ENCODE measurements around the gene ALDH5A1. TPM values are rescaled to one million over a fixed set of nuclear protein-coding genes. Genes with fewer than 3 reads are reported as not detected.

ALDH5A1 gene
- total and polyA plus RNA-seq, 2 of the 13 experiments (the other 11 are each of a cell fraction or from before 2014, with no cell fraction given), result 12.8 to 32.5 TPM

DNA sequence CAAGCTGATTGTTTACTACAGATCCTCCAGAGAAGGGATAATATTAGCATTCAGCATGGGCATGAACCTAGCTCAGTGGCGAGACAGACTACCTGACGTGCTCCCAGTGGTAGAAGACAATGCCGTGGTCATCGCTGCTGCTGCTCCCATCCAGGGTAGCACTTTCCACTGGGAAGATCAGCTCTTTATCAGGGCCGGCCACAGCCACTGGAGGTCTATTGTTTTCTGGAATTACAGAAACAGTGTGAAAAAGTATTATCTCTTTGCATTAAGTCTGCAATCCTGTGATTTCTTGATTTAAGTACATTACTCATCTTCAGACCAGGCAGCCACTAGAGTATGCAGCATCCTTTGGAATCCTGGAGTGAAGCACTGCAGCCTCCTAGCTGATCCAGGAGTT lies 75.0 kb downstream of the ALDH5A1 start:
- Histone ChIP-seq H3K4me2 (ENCODE audit: low read depth, low read length) (no peak overlapping the region), H2AFZ (ENCODE audit: low read length) (no peak overlapping the region), H3K27me3 (ENCODE audit: control insufficient read depth in 1 of 2, insufficient read depth in 2 of 2, low read length in 2 of 2) (peaks cover 3 to 23% of the 10 kb centered on the region in 2 experiments; a peak in 3 of 5 replicates), H3K9ac (ENCODE audit: insufficient read depth, low read depth, low read length) (no peak overlapping the region), H3K4me3 (replicated peaks in 1 of 3; ENCODE audit: insufficient read depth in 1 of 3, low read depth in 2 of 3, low read length in 3 of 3) (no peak overlapping the region), H3K4me1 (ENCODE audit: insufficient read depth, low read length) (peaks cover 27% of the 10 kb centered on the region), H4K20me1 (ENCODE audit: insufficient read depth, low read length) (no peaks in the 10 kb centered on the region), H3K79me2 (ENCODE audit: insufficient read depth, low read length) (no peaks in the 10 kb centered on the region), H3K9me3 (ENCODE audit: low read length) (no peaks in the 10 kb centered on the region), H3K36me3 (replicated peaks in 1 of 2; ENCODE audit: control insufficient read depth in 1 of 2, insufficient read depth in 2 of 2, low read length in 2 of 2) (no peaks in the 10 kb centered on the region), H3K27ac (ENCODE audit: extremely low read length, insufficient read depth, low read length) (no peak overlapping the region)
- TF ChIP-seq MED1 (CRISPR knock-in tag; IDR thresholded peaks at IDR 0.05), result no peak
- in situ Hi-C loops (cut with HindIII; ENCODE audit: extremely low pct_ligation_motif_present, low pct_unique_long_range_greater_than_20kb) (no loop called here), intact Hi-C loops (cut with micrococcal nuclease; ENCODE audit: unreplicated experiment) (no loop called here)
- BruUV-seq (replicated peaks), result no TSS peak
- CTCF ChIA-PET (ENCODE audit: low intra/inter-chr PET ratio, low total read pairs), result no interaction called here
- DNase-seq (ENCODE audit: low spot score) (no peak), FAIRE-seq (no peak), ATAC-seq (no peak)
- POLR2A ChIA-PET, result no interaction called here
- WGBS (ENCODE audit: low lambda C conversion rate), result 73% methylated on average over 5 of the region's 5 CpGs

DNA sequence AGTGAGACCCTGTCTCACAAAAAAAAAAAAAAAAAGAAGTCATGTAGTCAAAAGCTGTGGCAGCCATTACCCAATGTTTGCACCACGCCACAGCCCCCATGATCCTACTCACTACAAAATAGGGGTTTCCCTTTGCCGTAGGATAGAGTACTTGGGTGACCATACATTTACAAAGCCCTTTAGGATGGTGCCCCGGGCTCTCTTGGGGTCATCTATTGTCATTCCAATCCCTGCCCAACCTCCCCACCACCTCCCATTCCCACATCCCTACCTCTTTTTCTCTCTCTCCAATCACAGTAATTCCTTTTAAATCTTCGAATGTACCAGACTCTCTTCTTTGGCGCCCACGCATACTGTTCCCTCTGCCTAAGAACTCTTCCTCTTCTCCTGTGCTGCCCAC lies 76.6 kb downstream of the ALDH5A1 start:
- intact Hi-C loops (cut with micrococcal nuclease; ENCODE audit: unreplicated experiment), result no loop called here
- Histone ChIP-seq H3K36me3 (replicated peaks in 1 of 2; ENCODE audit: control insufficient read depth in 1 of 2, insufficient read depth in 2 of 2, low read length in 2 of 2) (no peaks in the 10 kb centered on the region), H3K4me3 (replicated peaks in 1 of 3; ENCODE audit: insufficient read depth in 1 of 3, low read depth in 2 of 3, low read length in 3 of 3) (no peak overlapping the region), H3K79me2 (ENCODE audit: insufficient read depth, low read length) (no peaks in the 10 kb centered on the region), H4K20me1 (ENCODE audit: insufficient read depth, low read length) (no peaks in the 10 kb centered on the region), H3K4me1 (ENCODE audit: insufficient read depth, low read length) (peaks cover 21% of the 10 kb centered on the region), H3K4me2 (ENCODE audit: low read depth, low read length) (no peak overlapping the region), H3K9me3 (ENCODE audit: low read length) (no peaks in the 10 kb centered on the region), H3K27me3 (ENCODE audit: control insufficient read depth in 1 of 2, insufficient read depth in 2 of 2, low read length in 2 of 2) (peaks cover 3 to 32% of the 10 kb centered on the region in 2 experiments; a peak in 3 of 5 replicates), H3K27ac (ENCODE audit: extremely low read length, insufficient read depth, low read length) (no peak overlapping the region), H3K9ac (ENCODE audit: insufficient read depth, low read depth, low read length) (no peak overlapping the region), H2AFZ (ENCODE audit: low read length) (no peak overlapping the region)
- no peak for FAIRE-seq
- no peak for ATAC-seq
- POLR2A ChIA-PET, result no interaction called here
- DNase-seq (ENCODE audit: low spot score), result no peak
- WGBS (ENCODE audit: low lambda C conversion rate), result 34% methylated on average over 6 of the region's 6 CpGs
- CTCF ChIA-PET (ENCODE audit: low intra/inter-chr PET ratio, low total read pairs), result no interaction called here
- in situ Hi-C loops (cut with HindIII; ENCODE audit: extremely low pct_ligation_motif_present, low pct_unique_long_range_greater_than_20kb), result no loop called here
- BruUV-seq (replicated peaks), result no TSS peak
- no peak for TF ChIP-seq BCLAF1 (IDR thresholded peaks at IDR 0.05)
- TF ChIP-seq SMAD1 (CRISPR knock-in tag; IDR thresholded peaks at IDR 0.05; ENCODE audit: borderline replicate concordance, low read depth), result no peak
- TF ChIP-seq ZNF496 (CRISPR knock-in tag; IDR thresholded peaks at IDR 0.05; ENCODE audit: insufficient replicate concordance), result no peak
- no peak for TF ChIP-seq ZBTB20 (CRISPR knock-in tag; IDR thresholded peaks at IDR 0.05; ENCODE audit: borderline replicate concordance, low read depth)
- TF ChIP-seq, protein P1, sequence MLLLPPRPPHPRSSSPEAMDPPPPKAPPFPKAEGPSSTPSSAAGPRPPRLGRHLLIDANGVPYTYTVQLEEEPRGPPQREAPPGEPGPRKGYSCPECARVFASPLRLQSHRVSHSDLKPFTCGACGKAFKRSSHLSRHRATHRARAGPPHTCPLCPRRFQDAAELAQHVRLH (CRISPR knock-in tag; IDR thresholded peaks at IDR 0.05; ENCODE audit: borderline replicate concordance, low read depth), result no peak
- TF ChIP-seq ZFP90 (CRISPR knock-in tag; IDR thresholded peaks at IDR 0.05; ENCODE audit: borderline replicate concordance), result no peak
- TF ChIP-seq, protein P2, sequence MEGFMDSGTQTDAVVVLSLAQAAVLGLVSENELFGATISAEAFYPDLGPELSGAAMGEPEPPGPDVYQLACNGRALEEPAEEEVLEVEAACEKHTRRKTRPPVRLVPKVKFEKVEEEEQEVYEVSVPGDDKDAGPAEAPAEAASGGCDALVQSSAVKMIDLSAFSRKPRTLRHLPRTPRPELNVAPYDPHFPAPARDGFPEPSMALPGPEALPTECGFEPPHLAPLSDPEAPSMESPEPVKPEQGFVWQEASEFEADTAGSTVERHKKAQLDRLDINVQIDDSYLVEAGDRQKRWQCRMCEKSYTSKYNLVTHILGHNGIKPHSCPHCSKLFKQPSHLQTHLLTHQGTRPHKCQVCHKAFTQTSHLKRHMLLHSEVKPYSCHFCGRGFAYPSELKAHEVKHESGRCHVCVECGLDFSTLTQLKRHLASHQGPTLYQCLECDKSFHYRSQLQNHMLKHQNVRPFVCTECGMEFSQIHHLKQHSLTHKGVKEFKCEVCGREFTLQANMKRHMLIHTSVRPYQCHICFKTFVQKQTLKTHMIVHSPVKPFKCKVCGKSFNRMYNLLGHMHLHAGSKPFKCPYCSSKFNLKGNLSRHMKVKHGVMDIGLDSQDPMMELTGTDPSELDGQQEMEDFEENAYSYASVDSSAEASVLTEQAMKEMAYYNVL (CRISPR knock-in tag; IDR thresholded peaks at IDR 0.05; ENCODE audit: borderline replicate concordance), result no peak
- TF ChIP-seq ZBTB42 (CRISPR knock-in tag; IDR thresholded peaks at IDR 0.05), result no peak
- TF ChIP-seq RBM39 (IDR thresholded peaks at IDR 0.05; ENCODE audit: low read depth, low read length, poor library complexity, severe bottlenecking), result no peak
- TF ChIP-seq ZNF83 (CRISPR knock-in tag; IDR thresholded peaks at IDR 0.05; ENCODE audit: borderline replicate concordance), result no peak
- no peak for TF ChIP-seq PRMT3 (CRISPR knock-in tag; IDR thresholded peaks at IDR 0.05; ENCODE audit: borderline replicate concordance, low read depth)
- TF ChIP-seq MEIS2 (CRISPR knock-in tag; IDR thresholded peaks at IDR 0.05), result no peak

Data from HepG2 (cell line).